ENCODE results near the gene KLC3.
"Not testable (repeated sequence)": the region's sequence is repeated elsewhere in the genome, so short reads cannot be mapped to it uniquely, and the experiment has no call there.

Gene KLC3

GRCh38 chr19:45311621-45312020, 28.9 kb upstream of the KLC3 start:
- ATAC-seq (ENCODE audit: insufficient read depth, low read depth) (no peak), DNase-seq (no peak)
- Histone ChIP-seq H3K79me2 (ENCODE audit: insufficient read depth, low read length) (no peaks in the 10 kb centered on the region), H3K27me3 (ENCODE audit: insufficient read depth, low read length, poor library complexity) (peaks cover 3% of the 10 kb centered on the region), H4K20me1 (ENCODE audit: insufficient read depth, low read length) (no peaks in the 10 kb centered on the region), H3K4me2 (ENCODE audit: insufficient read depth, low read length) (no peak overlapping the region), H3K4me3 (ENCODE audit: low read depth in 1 of 2, low read length in 2 of 2) (no peak overlapping the region), H3K36me3 (ENCODE audit: insufficient read depth, low read length) (no peaks in the 10 kb centered on the region), H3K9ac (ENCODE audit: low read depth, low read length) (no peak overlapping the region), H3K9me3 (ENCODE audit: insufficient read depth, low read length, severe bottlenecking) (no peaks in the 10 kb centered on the region), H3K27ac (ENCODE audit: low read length) (no peak overlapping the region), H2AFZ (ENCODE audit: low read depth, low read length) (no peak overlapping the region), H3K4me1 (ENCODE audit: insufficient read depth, low read length) (no peaks in the 10 kb centered on the region)
- no peak for TF ChIP-seq EZH2 (IDR thresholded peaks at IDR 0.05; ENCODE audit: borderline replicate concordance, low read depth, low read length, severe bottlenecking)
- TF ChIP-seq, protein P1, sequence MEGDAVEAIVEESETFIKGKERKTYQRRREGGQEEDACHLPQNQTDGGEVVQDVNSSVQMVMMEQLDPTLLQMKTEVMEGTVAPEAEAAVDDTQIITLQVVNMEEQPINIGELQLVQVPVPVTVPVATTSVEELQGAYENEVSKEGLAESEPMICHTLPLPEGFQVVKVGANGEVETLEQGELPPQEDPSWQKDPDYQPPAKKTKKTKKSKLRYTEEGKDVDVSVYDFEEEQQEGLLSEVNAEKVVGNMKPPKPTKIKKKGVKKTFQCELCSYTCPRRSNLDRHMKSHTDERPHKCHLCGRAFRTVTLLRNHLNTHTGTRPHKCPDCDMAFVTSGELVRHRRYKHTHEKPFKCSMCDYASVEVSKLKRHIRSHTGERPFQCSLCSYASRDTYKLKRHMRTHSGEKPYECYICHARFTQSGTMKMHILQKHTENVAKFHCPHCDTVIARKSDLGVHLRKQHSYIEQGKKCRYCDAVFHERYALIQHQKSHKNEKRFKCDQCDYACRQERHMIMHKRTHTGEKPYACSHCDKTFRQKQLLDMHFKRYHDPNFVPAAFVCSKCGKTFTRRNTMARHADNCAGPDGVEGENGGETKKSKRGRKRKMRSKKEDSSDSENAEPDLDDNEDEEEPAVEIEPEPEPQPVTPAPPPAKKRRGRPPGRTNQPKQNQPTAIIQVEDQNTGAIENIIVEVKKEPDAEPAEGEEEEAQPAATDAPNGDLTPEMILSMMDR (IDR thresholded peaks at IDR 0.05; ENCODE audit: borderline replicate concordance, extremely low read depth, low read length, poor library complexity, severe bottlenecking), result no peak

- not testable (repeated sequence) for H3K79me2 ChIP-seq (ENCODE audit: insufficient read depth, low read length); H3K4me1 ChIP-seq (ENCODE audit: insufficient read depth, low read length); H3K9ac ChIP-seq (ENCODE audit: low read depth, low read length); H2AFZ ChIP-seq (ENCODE audit: low read depth, low read length); H3K4me3 ChIP-seq (ENCODE audit: low read depth in 1 of 2, low read length in 2 of 2); H3K9me3 ChIP-seq (ENCODE audit: insufficient read depth, low read length, severe bottlenecking); H3K36me3 ChIP-seq (ENCODE audit: insufficient read depth, low read length); DNase-seq; H4K20me1 ChIP-seq (ENCODE audit: insufficient read depth, low read length); ATAC-seq (ENCODE audit: insufficient read depth, low read depth); H3K4me2 ChIP-seq (ENCODE audit: insufficient read depth, low read length); H3K27me3 ChIP-seq (ENCODE audit: insufficient read depth, low read length, poor library complexity); H3K27ac ChIP-seq (ENCODE audit: low read length)
These were observed 28.3 kb upstream of the KLC3 start for GRCh38 chr19:45312285-45312684.

GRCh38 chr19:45314708-45315245, 25.8 kb upstream of the KLC3 start:
- Histone ChIP-seq H3K9me3 (ENCODE audit: insufficient read depth, low read length, severe bottlenecking) (no peaks in the 10 kb centered on the region), H3K4me1 (ENCODE audit: insufficient read depth, low read length) (no peaks in the 10 kb centered on the region), H4K20me1 (ENCODE audit: insufficient read depth, low read length) (no peaks in the 10 kb centered on the region), H3K79me2 (ENCODE audit: insufficient read depth, low read length) (no peaks in the 10 kb centered on the region), H3K4me3 (ENCODE audit: low read depth in 1 of 2, low read length in 2 of 2) (no peak overlapping the region), H3K9ac (ENCODE audit: low read depth, low read length) (no peak overlapping the region), H3K27me3 (ENCODE audit: insufficient read depth, low read length, poor library complexity) (peaks cover 3% of the 10 kb centered on the region), H3K36me3 (ENCODE audit: insufficient read depth, low read length) (no peaks in the 10 kb centered on the region), H2AFZ (ENCODE audit: low read depth, low read length) (no peak overlapping the region), H3K27ac (ENCODE audit: low read length) (no peak overlapping the region), H3K4me2 (ENCODE audit: insufficient read depth, low read length) (no peak overlapping the region)
- ATAC-seq (ENCODE audit: insufficient read depth, low read depth) (no peak), DNase-seq (no peak)
- TF ChIP-seq EZH2 (IDR thresholded peaks at IDR 0.05; ENCODE audit: borderline replicate concordance, low read depth, low read length, severe bottlenecking), result no peak
- TF ChIP-seq, protein P1 (IDR thresholded peaks at IDR 0.05; ENCODE audit: borderline replicate concordance, extremely low read depth, low read length, poor library complexity, severe bottlenecking), result no peak

DNA sequence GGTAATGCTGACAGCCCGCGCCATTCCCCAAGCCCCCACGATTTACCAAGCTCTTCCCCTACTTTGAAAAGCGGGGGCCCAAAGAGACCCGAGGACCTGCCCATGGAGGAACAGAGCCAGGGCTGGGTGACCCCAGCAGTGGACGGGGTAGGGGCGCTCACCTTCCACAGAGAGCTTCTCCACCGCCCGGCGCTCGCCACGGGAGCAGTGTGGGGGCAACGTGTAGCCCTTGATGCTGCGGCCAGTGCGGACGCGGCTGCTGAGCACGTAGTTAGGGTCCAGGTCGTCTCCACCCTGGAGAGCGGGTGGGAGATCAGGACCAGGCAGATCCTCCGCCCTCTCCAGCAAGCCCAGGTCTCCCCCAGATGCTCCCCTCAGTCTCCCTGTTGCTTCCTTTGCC, 25.2 kb upstream of the KLC3 start:
- Histone ChIP-seq H3K4me3 (ENCODE audit: low read depth in 1 of 2, low read length in 2 of 2) (no peak overlapping the region), H3K9ac (ENCODE audit: low read depth, low read length) (no peak overlapping the region), H3K4me2 (ENCODE audit: insufficient read depth, low read length) (no peak overlapping the region), H3K27ac (ENCODE audit: low read length) (no peak overlapping the region), H4K20me1 (ENCODE audit: insufficient read depth, low read length) (no peaks in the 10 kb centered on the region), H3K36me3 (ENCODE audit: insufficient read depth, low read length) (no peaks in the 10 kb centered on the region), H3K79me2 (ENCODE audit: insufficient read depth, low read length) (no peaks in the 10 kb centered on the region), H3K4me1 (ENCODE audit: insufficient read depth, low read length) (no peaks in the 10 kb centered on the region), H3K9me3 (ENCODE audit: insufficient read depth, low read length, severe bottlenecking) (no peaks in the 10 kb centered on the region), H3K27me3 (ENCODE audit: insufficient read depth, low read length, poor library complexity) (peaks cover 3% of the 10 kb centered on the region), H2AFZ (ENCODE audit: low read depth, low read length) (no peak overlapping the region)
- no peak for DNase-seq
- ATAC-seq (ENCODE audit: insufficient read depth, low read depth), result no peak
- no peak for TF ChIP-seq EZH2 (IDR thresholded peaks at IDR 0.05; ENCODE audit: borderline replicate concordance, low read depth, low read length, severe bottlenecking)
- TF ChIP-seq, protein P1 (IDR thresholded peaks at IDR 0.05; ENCODE audit: borderline replicate concordance, extremely low read depth, low read length, poor library complexity, severe bottlenecking), result no peak
